HepG2 (cell line): ENCODE results near the gene NR1H3. TPM values are rescaled to one million over a fixed set of nuclear protein-coding genes. Genes with fewer than 3 reads are reported as not detected.

Experiments
- ATAC-seq: fragments of 200-7000 bp; cut with Tn5 transposase; 3 replicates; pipeline ENCODE4 v1.9.1; 2020; ENCODE audit warnings: mild to moderate bottlenecking, moderate library complexity
- BruUV-seq: library from RNA; stranded (reverse); fragments of 400-500 nt; replicated peaks from 2 replicates; lab custom pipeline; 2021; lab: Mats Ljungman, UMichigan
- CTCF ChIA-PET: fragments of 300-600 bp; formaldehyde crosslinking; extraction: SDS; loops from one replicate; lab custom pipeline; 2021; ENCODE audit warnings: low total read pairs, inconsistent platforms, low intra/inter-chr PET ratio; lab: Yijun Ruan, JAX
- POLR2A ChIA-PET: fragments of 350-600 bp; sonication (Branson Sonifier 250); formaldehyde crosslinking; loops from one replicate; lab custom pipeline; 2020; ENCODE audit warnings: antibody characterized with exemption, inconsistent platforms; lab: Yijun Ruan, JAX
- DNase-seq: peaks from one replicate; pipeline ENCODE4 v3.0.0-alpha.2; 2015; ENCODE audit warnings: low spot score
- FAIRE-seq: peaks from 3 replicates; lab custom pipeline; 2011; peaks lifted over from hg19 to GRCh38; lab: Jason Lieb, UNC
- H2AFZ ChIP-seq: one replicate; pipeline ENCODE4 v1.6.1; 2011; ENCODE audit warnings: low read length, inconsistent platforms
- H3K27ac ChIP-seq: fragments of 300-600 bp; 3 replicates; pipeline ENCODE4 v1.8.0; 2011; ENCODE audit warnings: mixed run types, mild to moderate bottlenecking, mixed read lengths, low read length, inconsistent platforms; ENCODE audit not compliant: insufficient read depth; ENCODE audit errors: extremely low read length
- H3K27me3 ChIP-seq, 2 experiments: fragments of 200-600 bp in 1 of 2; 2 replicates in 1 of 2; 3 replicates in 1 of 2; pipeline versions ENCODE4 v1.6.0 to v1.8.0; 2011; ENCODE audit warnings: low read length in 2 of 2, mild to moderate bottlenecking in 2 of 2, moderate library complexity in 2 of 2, inconsistent platforms in 1 of 2; ENCODE audit not compliant: insufficient read depth in 2 of 2, control insufficient read depth in 1 of 2
- H3K36me3 ChIP-seq, 2 experiments: fragments of 200-600 bp in 1 of 2; replicated peaks in 1 of 2; 2 replicates in 1 of 2; 3 replicates in 1 of 2; pipeline versions ENCODE4 v1.5.1 to v1.8.0; 2011; ENCODE audit warnings: low read length in 2 of 2, inconsistent platforms in 1 of 2; ENCODE audit not compliant: insufficient read depth in 2 of 2, control insufficient read depth in 1 of 2
- H3K4me1 ChIP-seq: 2 replicates; pipeline ENCODE4 v1.5.1; 2012; ENCODE audit warnings: low read length, inconsistent platforms; ENCODE audit not compliant: insufficient read depth
- H3K4me2 ChIP-seq: 2 replicates; pipeline ENCODE4 v1.6.0; 2011; ENCODE audit warnings: low read depth, low read length, inconsistent platforms
- H3K4me3 ChIP-seq, 3 experiments: fragments of 200-600 bp in 1 of 3; sonication (generic), shearing (Covaris generic) in 1 of 3; replicated peaks in 1 of 3; 2 replicates each; pipeline ENCODE4 v1.5.1; 2011 to 2016; ENCODE audit warnings: low read length in 3 of 3, inconsistent platforms in 2 of 3, low read depth in 2 of 3, mild to moderate bottlenecking in 2 of 3, control low read depth in 1 of 3, mixed read lengths in 1 of 3; ENCODE audit not compliant: insufficient read depth in 1 of 3
- H3K79me2 ChIP-seq: one replicate; pipeline ENCODE4 v1.6.1; 2011; ENCODE audit warnings: low read length, inconsistent platforms; ENCODE audit not compliant: insufficient read depth
- H3K9ac ChIP-seq: 2 replicates; pipeline ENCODE4 v1.6.0; 2011; ENCODE audit warnings: mild to moderate bottlenecking, low read depth, low read length, inconsistent platforms; ENCODE audit not compliant: insufficient read depth
- H3K9me3 ChIP-seq: 2 replicates; pipeline ENCODE4 v1.5.1; 2012; ENCODE audit warnings: mild to moderate bottlenecking, low read length
- H4K20me1 ChIP-seq: 2 replicates; pipeline ENCODE4 v1.6.0; 2011; ENCODE audit warnings: inconsistent platforms, mild to moderate bottlenecking, low read length, moderate library complexity; ENCODE audit not compliant: insufficient read depth
- CEBPB ChIP-seq: IDR thresholded peaks from 2 replicates; pipeline ENCODE4 v1.6.1; 2011; ENCODE audit warnings: low read depth, low read length, improper control_type of control experiment, borderline replicate concordance
- KDM1A ChIP-seq: IDR thresholded peaks from 2 replicates; pipeline ENCODE4 v1.6.1; 2016; ENCODE audit warnings: missing compliant biosample characterization
- KDM4B ChIP-seq: sonication (generic); formaldehyde crosslinking; IDR thresholded peaks from 2 replicates; pipeline ENCODE4 v1.4.0; 2020; ENCODE audit warnings: missing genetic modification reagents
- SOX6 ChIP-seq, 2 experiments: fragments of 450-650 bp in 1 of 2; sonication (generic) in 1 of 2; formaldehyde crosslinking in 1 of 2; IDR thresholded peaks; 2 replicates each; pipeline versions ENCODE4 v1.4.0 to v1.6.1; 2017 to 2020; ENCODE audit warnings: antibody characterized with exemption in 1 of 2, mild to moderate bottlenecking in 1 of 2, missing genetic modification reagents in 1 of 2
- STAG1 ChIP-seq: sonication (generic); formaldehyde crosslinking; IDR thresholded peaks from 2 replicates; pipeline ENCODE4 v1.4.0; 2020; ENCODE audit warnings: missing genetic modification reagents
- ZNF17 ChIP-seq: sonication (generic); formaldehyde crosslinking; IDR thresholded peaks from 2 replicates; pipeline ENCODE4 v1.5.0; 2020; ENCODE audit warnings: mild to moderate bottlenecking, missing genetic modification reagents
- ZNF577 ChIP-seq: sonication (generic); formaldehyde crosslinking; IDR thresholded peaks from 2 replicates; pipeline ENCODE4 v1.4.0; 2020; ENCODE audit warnings: mild to moderate bottlenecking, low read depth, missing genetic modification reagents, borderline replicate concordance
- WGBS: methylation state at CpG from one replicate; pipeline ENCODE4 v1.1.6; 2017; ENCODE audit warnings: low lambda C conversion rate; 5-methylcytosine and 5-hydroxymethylcytosine counted together
- in situ Hi-C: cut with HindIII; loops from 2 replicates; pipeline ENCODE4 v1.10.0; 2017; ENCODE audit warnings: low pct_unique_long_range_greater_than_20kb; ENCODE audit not compliant: extremely low pct_ligation_motif_present
- intact Hi-C: fragments of 100-400 bp; cut with micrococcal nuclease; formaldehyde crosslinking; loops from one replicate; pipeline ENCODE4 v1.10.0; 2022; ENCODE audit not compliant: unreplicated experiment
- polyA plus RNA-seq, 8 experiments: library from polyadenylated mRNA; depleted of rRNA in 3 of 8; stranded (reverse) in 7 of 8; unstranded in 1 of 8; fragments of >200 nt; fragmentation: Illumina TruSeq in 4 of 8; extraction: Trizol in 4 of 8; gene quantifications; 2 replicates each; pipeline versions ENCODE4 v1.2.1 to v1.2.3, GENCODE V29; 2011 to 2016; ENCODE audit warnings: low read depth in 4 of 8, missing spikeins in 1 of 8, mixed read lengths in 1 of 8; ENCODE audit not compliant: insufficient read depth in 1 of 8
- total RNA-seq, 5 experiments: library from RNA; depleted of rRNA; stranded (reverse); fragments of >200 nt; fragmentation: Illumina TruSeq; extraction: Trizol; gene quantifications; 2 replicates each; pipeline ENCODE4 v1.2.3, GENCODE V29; 2016; ENCODE audit warnings: low read depth in 1 of 5
- TF ChIP-seq, protein P1 (sequence below): IDR thresholded peaks from 2 replicates; pipeline ENCODE4 v1.4.0; 2020; ENCODE audit warnings: mild to moderate bottlenecking, missing genetic modification reagents
- TF ChIP-seq, protein P2 (sequence below): sonication (generic); formaldehyde crosslinking; IDR thresholded peaks from 2 replicates; pipeline ENCODE4 v1.4.0; 2020; ENCODE audit warnings: missing genetic modification reagents, low read depth, mild to moderate bottlenecking, borderline replicate concordance
- TF ChIP-seq, protein P3 (sequence below): IDR thresholded peaks from 2 replicates; pipeline ENCODE4 v1.6.1; 2016; ENCODE audit warnings: low read depth, control low read depth
- TF ChIP-seq, protein P4 (sequence below): sonication (generic); formaldehyde crosslinking; IDR thresholded peaks from 2 replicates; pipeline ENCODE4 v1.4.0; 2020; ENCODE audit warnings: missing genetic modification reagents

NR1H3 gene
- total and polyA plus RNA-seq, 2 of the 13 experiments (the other 11 are each of a cell fraction or from before 2014, with no cell fraction given) = 41.8 to 102 TPM

DNA sequence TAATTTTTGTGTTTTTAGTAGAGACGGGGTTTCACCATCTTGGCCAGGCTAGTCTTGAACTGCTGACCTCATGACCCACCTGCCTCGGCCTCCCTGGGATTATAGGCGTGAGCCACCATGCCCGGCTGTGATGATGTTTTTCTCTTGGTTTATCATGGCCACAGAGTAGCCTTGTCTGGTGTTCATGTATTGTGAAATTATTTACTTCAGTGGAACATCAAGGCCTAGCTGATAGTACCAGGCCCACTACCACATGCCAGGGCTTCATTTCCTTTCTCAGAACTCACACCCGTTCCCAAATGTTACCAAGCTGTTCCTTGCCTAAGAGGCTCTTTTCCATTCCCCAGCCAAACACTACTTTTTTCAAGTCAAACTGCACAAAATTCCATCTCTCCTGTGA is 49.2 kb upstream of the NR1H3 start:
- H3K9me3 ChIP-seq = 0 out of 2 replicates have a peak, but pooled peaks cover 6% of the 10 kb centered on the region
- 13% methylated on average over 5 of the region's 5 CpGs for WGBS
- H3K27ac ChIP-seq = no peak overlapping the region
- no peak overlapping the region for H3K9ac ChIP-seq
- POLR2A ChIA-PET = interaction anchor here (0.9 to 1.3 kb wide), 3 partner anchors 19 to 40 kb away, joined by 3 to 4 read pairs (median 3); partner anchors contain the start of gene ACP2
- no TSS peak for BruUV-seq
- DNase-seq (no peak), ATAC-seq (no peak), FAIRE-seq (no peak)
- in situ Hi-C loops = no loop called here
- no peak overlapping the region for H2AFZ ChIP-seq
- intact Hi-C loops = no loop called here
- peaks cover 61% of the 10 kb centered on the region for H3K4me1 ChIP-seq
- H3K79me2 ChIP-seq = no peaks in the 10 kb centered on the region
- peak overlapping the region; percentile 33; the same call in 1 of the 2 replicates for H3K4me2 ChIP-seq
- CTCF ChIA-PET = no interaction called here
- H3K36me3 ChIP-seq = no peaks in the 10 kb centered on the region
- H3K4me3 ChIP-seq = no peak overlapping the region
- no peaks in the 10 kb centered on the region for H3K27me3 ChIP-seq
- no peaks in the 10 kb centered on the region for H4K20me1 ChIP-seq
- TF ChIP-seq ZNF17 (no peak), CEBPB (peak; percentile 71; the same call in 1 of the 2 replicates), KDM4B (CRISPR knock-in tag) (no peak), KDM1A (no peak), STAG1 (CRISPR knock-in tag) (no peak), SOX6 (IDR thresholded peaks at IDR 0.05) (no peak), SOX6 (CRISPR knock-in tag; IDR thresholded peaks at IDR 0.05) (0 out of 2 replicates have a peak, but pooled peaks have one; percentile 10), ZNF577 (CRISPR knock-in tag) (no peak)
- TF ChIP-seq, protein P1, sequence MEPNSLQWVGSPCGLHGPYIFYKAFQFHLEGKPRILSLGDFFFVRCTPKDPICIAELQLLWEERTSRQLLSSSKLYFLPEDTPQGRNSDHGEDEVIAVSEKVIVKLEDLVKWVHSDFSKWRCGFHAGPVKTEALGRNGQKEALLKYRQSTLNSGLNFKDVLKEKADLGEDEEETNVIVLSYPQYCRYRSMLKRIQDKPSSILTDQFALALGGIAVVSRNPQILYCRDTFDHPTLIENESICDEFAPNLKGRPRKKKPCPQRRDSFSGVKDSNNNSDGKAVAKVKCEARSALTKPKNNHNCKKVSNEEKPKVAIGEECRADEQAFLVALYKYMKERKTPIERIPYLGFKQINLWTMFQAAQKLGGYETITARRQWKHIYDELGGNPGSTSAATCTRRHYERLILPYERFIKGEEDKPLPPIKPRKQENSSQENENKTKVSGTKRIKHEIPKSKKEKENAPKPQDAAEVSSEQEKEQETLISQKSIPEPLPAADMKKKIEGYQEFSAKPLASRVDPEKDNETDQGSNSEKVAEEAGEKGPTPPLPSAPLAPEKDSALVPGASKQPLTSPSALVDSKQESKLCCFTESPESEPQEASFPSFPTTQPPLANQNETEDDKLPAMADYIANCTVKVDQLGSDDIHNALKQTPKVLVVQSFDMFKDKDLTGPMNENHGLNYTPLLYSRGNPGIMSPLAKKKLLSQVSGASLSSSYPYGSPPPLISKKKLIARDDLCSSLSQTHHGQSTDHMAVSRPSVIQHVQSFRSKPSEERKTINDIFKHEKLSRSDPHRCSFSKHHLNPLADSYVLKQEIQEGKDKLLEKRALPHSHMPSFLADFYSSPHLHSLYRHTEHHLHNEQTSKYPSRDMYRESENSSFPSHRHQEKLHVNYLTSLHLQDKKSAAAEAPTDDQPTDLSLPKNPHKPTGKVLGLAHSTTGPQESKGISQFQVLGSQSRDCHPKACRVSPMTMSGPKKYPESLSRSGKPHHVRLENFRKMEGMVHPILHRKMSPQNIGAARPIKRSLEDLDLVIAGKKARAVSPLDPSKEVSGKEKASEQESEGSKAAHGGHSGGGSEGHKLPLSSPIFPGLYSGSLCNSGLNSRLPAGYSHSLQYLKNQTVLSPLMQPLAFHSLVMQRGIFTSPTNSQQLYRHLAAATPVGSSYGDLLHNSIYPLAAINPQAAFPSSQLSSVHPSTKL (CRISPR knock-in tag) = peak; percentile 14; the same call in 1 of the 2 replicates
- TF ChIP-seq, protein P2, sequence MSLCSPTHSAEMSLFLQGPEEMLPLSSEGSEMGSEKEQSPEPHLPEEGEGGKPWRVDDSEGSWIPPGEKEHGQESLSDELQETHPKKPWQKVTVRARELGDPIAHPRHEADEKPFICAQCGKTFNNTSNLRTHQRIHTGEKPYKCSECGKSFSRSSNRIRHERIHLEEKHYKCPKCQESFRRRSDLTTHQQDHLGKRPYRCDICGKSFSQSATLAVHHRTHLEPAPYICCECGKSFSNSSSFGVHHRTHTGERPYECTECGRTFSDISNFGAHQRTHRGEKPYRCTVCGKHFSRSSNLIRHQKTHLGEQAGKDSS (CRISPR knock-in tag) = no peak
- TF ChIP-seq, protein P3, sequence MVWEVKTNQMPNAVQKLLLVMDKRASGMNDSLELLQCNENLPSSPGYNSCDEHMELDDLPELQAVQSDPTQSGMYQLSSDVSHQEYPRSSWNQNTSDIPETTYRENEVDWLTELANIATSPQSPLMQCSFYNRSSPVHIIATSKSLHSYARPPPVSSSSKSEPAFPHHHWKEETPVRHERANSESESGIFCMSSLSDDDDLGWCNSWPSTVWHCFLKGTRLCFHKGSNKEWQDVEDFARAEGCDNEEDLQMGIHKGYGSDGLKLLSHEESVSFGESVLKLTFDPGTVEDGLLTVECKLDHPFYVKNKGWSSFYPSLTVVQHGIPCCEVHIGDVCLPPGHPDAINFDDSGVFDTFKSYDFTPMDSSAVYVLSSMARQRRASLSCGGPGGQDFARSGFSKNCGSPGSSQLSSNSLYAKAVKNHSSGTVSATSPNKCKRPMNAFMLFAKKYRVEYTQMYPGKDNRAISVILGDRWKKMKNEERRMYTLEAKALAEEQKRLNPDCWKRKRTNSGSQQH (CRISPR knock-in tag) = no peak
- TF ChIP-seq, protein P4, sequence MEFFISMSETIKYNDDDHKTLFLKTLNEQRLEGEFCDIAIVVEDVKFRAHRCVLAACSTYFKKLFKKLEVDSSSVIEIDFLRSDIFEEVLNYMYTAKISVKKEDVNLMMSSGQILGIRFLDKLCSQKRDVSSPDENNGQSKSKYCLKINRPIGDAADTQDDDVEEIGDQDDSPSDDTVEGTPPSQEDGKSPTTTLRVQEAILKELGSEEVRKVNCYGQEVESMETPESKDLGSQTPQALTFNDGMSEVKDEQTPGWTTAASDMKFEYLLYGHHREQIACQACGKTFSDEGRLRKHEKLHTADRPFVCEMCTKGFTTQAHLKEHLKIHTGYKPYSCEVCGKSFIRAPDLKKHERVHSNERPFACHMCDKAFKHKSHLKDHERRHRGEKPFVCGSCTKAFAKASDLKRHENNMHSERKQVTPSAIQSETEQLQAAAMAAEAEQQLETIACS (CRISPR knock-in tag) = 0 out of 2 replicates have a peak, but pooled peaks have one; percentile 22
